H1 (cell line): ENCODE results near the gene TTLL1. TPM values are rescaled to one million over a fixed set of nuclear protein-coding genes. Genes with fewer than 3 reads are reported as not detected.

Experiments
- CTCF ChIA-PET: fragments of 300-600 bp; sonication (Branson Sonifier 250); formaldehyde crosslinking; loops from one replicate; lab custom pipeline; 2021; ENCODE audit not compliant: partially characterized antibody; lab: Charles Lee
- POLR2A ChIA-PET: fragments of 300-600 bp; sonication (Branson Sonifier 250); formaldehyde crosslinking; loops from one replicate; lab custom pipeline; 2021; ENCODE audit warnings: inconsistent platforms; ENCODE audit not compliant: partially characterized antibody; lab: Charles Lee
- DNase-seq, 2 experiments: peaks; one replicate each; pipeline versions ENCODE4 v3.0.0 to v3.0.0-alpha.2; 2010 to 2022; ENCODE audit warnings: low spot score in 2 of 2, low read depth in 1 of 2, mixed read lengths in 1 of 2
- FAIRE-seq: peaks from 2 replicates; lab custom pipeline; 2011; peaks lifted over from hg19 to GRCh38; lab: Jason Lieb, UNC
- H2AFZ ChIP-seq: 2 replicates; pipeline ENCODE4 v1.8.1; 2012; ENCODE audit warnings: low read length, inconsistent platforms
- H2AK5ac ChIP-seq: 2 replicates; pipeline ENCODE4 v1.6.1; 2013; ENCODE audit warnings: low read depth, low read length
- H2BK120ac ChIP-seq: replicated peaks from 2 replicates; pipeline ENCODE3; 2013; ENCODE audit warnings: low read depth, low read length, inconsistent platforms
- H2BK12ac ChIP-seq: 2 replicates; pipeline ENCODE4 v1.6.1; 2013; ENCODE audit warnings: low read depth, low read length
- H2BK15ac ChIP-seq: 2 replicates; pipeline ENCODE4 v1.6.1; 2013; ENCODE audit warnings: low read length
- H2BK20ac ChIP-seq: 2 replicates; pipeline ENCODE4 v1.6.1; 2013; ENCODE audit warnings: low read length
- H2BK5ac ChIP-seq: 2 replicates; pipeline ENCODE4 v1.6.1; 2013; ENCODE audit warnings: low read depth, low read length
- H3K14ac ChIP-seq: 2 replicates; pipeline ENCODE4 v1.6.1; 2013; ENCODE audit warnings: inconsistent platforms; ENCODE audit not compliant: insufficient read length
- H3K18ac ChIP-seq: 2 replicates; pipeline ENCODE4 v1.6.1; 2013; ENCODE audit warnings: low read length; ENCODE audit errors: extremely low read depth
- H3K23ac ChIP-seq: 2 replicates; pipeline ENCODE4 v1.6.1; 2013; ENCODE audit warnings: inconsistent platforms; ENCODE audit not compliant: insufficient read length
- H3K23me2 ChIP-seq: 2 replicates; pipeline ENCODE4 v1.6.1; 2013; ENCODE audit warnings: low read depth, low read length
- H3K27ac ChIP-seq: 2 replicates; pipeline ENCODE4 v1.6.1; 2011; ENCODE audit warnings: low read depth, low read length, inconsistent platforms
- H3K27me3 ChIP-seq, 4 experiments: replicated peaks in 1 of 4; 1 replicate in 1 of 4; 2 replicates in 3 of 4; pipeline versions ENCODE4 v1.6.1 to v1.8.1; 2011 to 2013; ENCODE audit warnings: low read length in 3 of 4, mild to moderate bottlenecking in 3 of 4, inconsistent platforms in 2 of 4, mixed read lengths in 2 of 4, moderate library complexity in 1 of 4; ENCODE audit not compliant: control insufficient read depth in 3 of 4, insufficient read depth in 3 of 4; ENCODE audit errors: extremely low read depth in 1 of 4
- H3K36me3 ChIP-seq, 4 experiments: 2 replicates each; pipeline versions ENCODE4 v1.6.1 to v1.8.1; 2011 to 2013; ENCODE audit warnings: mild to moderate bottlenecking in 4 of 4, low read length in 3 of 4, moderate library complexity in 2 of 4, control low read depth in 1 of 4, inconsistent platforms in 1 of 4; ENCODE audit not compliant: insufficient read depth in 4 of 4, control insufficient read depth in 2 of 4
- H3K4ac ChIP-seq: replicated peaks from 2 replicates; pipeline ENCODE3; 2013; ENCODE audit warnings: low read length, low read depth, mixed read lengths, inconsistent platforms; ENCODE audit not compliant: insufficient read length
- H3K4me1 ChIP-seq, 4 experiments: replicated peaks in 1 of 4; 1 replicate in 1 of 4; 2 replicates in 3 of 4; pipeline versions ENCODE4 v1.6.1 to v1.8.1; 2011 to 2013; ENCODE audit warnings: low read length in 3 of 4, inconsistent platforms in 2 of 4, mixed read lengths in 1 of 4; ENCODE audit not compliant: insufficient read depth in 4 of 4, control insufficient read depth in 3 of 4
- H3K4me2 ChIP-seq, 2 experiments: 2 replicates each; pipeline versions ENCODE4 v1.6.1 to v1.8.1; 2011 to 2013; ENCODE audit warnings: low read depth in 2 of 2, low read length in 2 of 2, control low read depth in 1 of 2, inconsistent platforms in 1 of 2, mild to moderate bottlenecking in 1 of 2; ENCODE audit not compliant: insufficient read depth in 1 of 2
- H3K4me3 ChIP-seq, 4 experiments: fragments of 200-600, 300-600 bp in 1 of 4; sonication (generic), shearing (Covaris generic), sonication (Bioruptor Twin) in 1 of 4; 2 replicates each; pipeline versions ENCODE4 v1.5.1 to v1.8.1; 2011 to 2016; ENCODE audit warnings: low read length in 4 of 4, low read depth in 3 of 4, control low read depth in 2 of 4, inconsistent platforms in 2 of 4, mild to moderate bottlenecking in 2 of 4, mixed read lengths in 1 of 4, moderate library complexity in 1 of 4; ENCODE audit not compliant: insufficient read depth in 2 of 4; ENCODE audit errors: extremely low read depth in 1 of 4
- H3K56ac ChIP-seq: replicated peaks from 2 replicates; pipeline ENCODE3; 2013; ENCODE audit warnings: low read depth, mild to moderate bottlenecking, mixed read lengths, low read length, inconsistent platforms; ENCODE audit not compliant: insufficient read length
- H3K79me1 ChIP-seq: 2 replicates; pipeline ENCODE4 v1.6.1; 2013; ENCODE audit warnings: low read depth, low read length, control low read depth
- H3K79me2 ChIP-seq, 2 experiments: 2 replicates each; pipeline versions ENCODE4 v1.6.1 to v1.8.1; 2012 to 2013; ENCODE audit warnings: low read length in 2 of 2, mild to moderate bottlenecking in 2 of 2, inconsistent platforms in 1 of 2; ENCODE audit not compliant: insufficient read depth in 2 of 2, control insufficient read depth in 1 of 2
- H3K9ac ChIP-seq, 4 experiments: replicated peaks in 1 of 4; 1 replicate in 1 of 4; 2 replicates in 3 of 4; pipeline versions ENCODE4 v1.6.1 to v1.8.1; 2011 to 2013; ENCODE audit warnings: low read depth in 3 of 4, low read length in 3 of 4, control low read depth in 2 of 4, mild to moderate bottlenecking in 2 of 4, moderate library complexity in 2 of 4, inconsistent platforms in 1 of 4; ENCODE audit errors: extremely low read depth in 1 of 4
- H3K9me3 ChIP-seq, 2 experiments: 2 replicates each; pipeline versions ENCODE4 v1.6.1 to v1.8.1; 2012 to 2013; ENCODE audit warnings: mild to moderate bottlenecking in 2 of 2, moderate library complexity in 2 of 2, control low read depth in 1 of 2, inconsistent platforms in 1 of 2, low read depth in 1 of 2, low read length in 1 of 2, mixed read lengths in 1 of 2; ENCODE audit not compliant: insufficient read depth in 2 of 2
- H4K20me1 ChIP-seq, 2 experiments: replicated peaks in 1 of 2; 2 replicates each; pipeline versions ENCODE3 to v1.8.1; 2011 to 2013; ENCODE audit warnings: inconsistent platforms in 2 of 2, low read length in 2 of 2, mild to moderate bottlenecking in 1 of 2; ENCODE audit not compliant: insufficient read depth in 2 of 2, control insufficient read depth in 1 of 2
- H4K5ac ChIP-seq: 2 replicates; pipeline ENCODE4 v1.6.1; 2013; ENCODE audit warnings: low read length, low read depth, mixed read lengths, inconsistent platforms; ENCODE audit not compliant: insufficient read length
- H4K8ac ChIP-seq: 2 replicates; pipeline ENCODE4 v1.8.0; 2013; ENCODE audit warnings: mild to moderate bottlenecking, moderate library complexity, low read length, inconsistent platforms; ENCODE audit not compliant: insufficient read depth; ENCODE audit errors: extremely low read depth
- H4K91ac ChIP-seq: replicated peaks from 2 replicates; pipeline ENCODE3; 2013; ENCODE audit warnings: low read length, mixed read lengths, inconsistent platforms; ENCODE audit not compliant: insufficient read length
- BCL11A ChIP-seq, 2 experiments: IDR thresholded peaks; one replicate each; pipeline ENCODE4 v1.6.1; 2011; ENCODE audit warnings: low read depth in 2 of 2, low read length in 2 of 2, mild to moderate bottlenecking in 2 of 2
- CBX5 ChIP-seq: fragments of 300-800, 300-1000 bp; sonication (generic); IDR thresholded peaks from 2 replicates; pipeline ENCODE4 v1.7.1; 2016; ENCODE audit warnings: antibody characterized with exemption, low read length, low read depth
- CHD1 ChIP-seq: IDR thresholded peaks from 2 replicates; pipeline ENCODE4 v1.6.1; 2012; ENCODE audit warnings: low read depth, low read length, improper control_type of control experiment
- CHD2 ChIP-seq: IDR thresholded peaks from 2 replicates; pipeline ENCODE4 v1.6.1; 2012; ENCODE audit warnings: low read length, improper control_type of control experiment
- HDAC2 ChIP-seq, 2 experiments: fragments of 300-600 bp in 1 of 2; sonication (generic) in 1 of 2; IDR thresholded peaks; 2 replicates each; pipeline ENCODE4 v1.6.1; 2011 to 2012; ENCODE audit warnings: low read depth in 2 of 2, low read length in 2 of 2, mild to moderate bottlenecking in 2 of 2, moderate library complexity in 2 of 2, borderline replicate concordance in 1 of 2, inconsistent platforms in 1 of 2
- NRF1 ChIP-seq: IDR thresholded peaks from 2 replicates; pipeline ENCODE4 v1.6.1; 2011; ENCODE audit warnings: mild to moderate bottlenecking, low read depth, low read length, improper control_type of control experiment
- SRF ChIP-seq: IDR thresholded peaks from 2 replicates; pipeline ENCODE4 v1.6.1; 2011; ENCODE audit warnings: mild to moderate bottlenecking, low read depth, low read length, moderate library complexity
- TAF1 ChIP-seq: IDR thresholded peaks from 2 replicates; pipeline ENCODE4 v1.6.1; 2011; ENCODE audit warnings: mild to moderate bottlenecking, low read depth, low read length
- TEAD4 ChIP-seq: IDR thresholded peaks from 2 replicates; pipeline ENCODE4 v1.6.1; 2012; ENCODE audit warnings: low read depth, low read length, inconsistent platforms, mixed read lengths
- USF2 ChIP-seq: IDR thresholded peaks from 2 replicates; pipeline ENCODE4 v1.6.1; 2011; ENCODE audit warnings: low read length, improper control_type of control experiment
- YY1 ChIP-seq: IDR thresholded peaks from 2 replicates; pipeline ENCODE4 v1.6.1; 2011; ENCODE audit warnings: low read depth, mild to moderate bottlenecking, low read length
- WGBS, 2 experiments: shearing (Covaris generic) in 1 of 2; methylation state at CpG; one replicate each; pipeline versions ENCODE4 v1.1.6 to v1.1.7; 2013 to 2015; ENCODE audit warnings: low lambda C conversion rate in 2 of 2, mixed read lengths in 2 of 2, inconsistent platforms in 1 of 2, low coverage in 1 of 2, missing lambda C conversion rate in 1 of 2; ENCODE audit not compliant: insufficient replicate concordance in 2 of 2, insufficient coverage in 1 of 2, insufficient read length in 1 of 2; ENCODE audit errors: extremely low coverage in 1 of 2, missing lambda C conversion rate in 1 of 2; 5-methylcytosine and 5-hydroxymethylcytosine counted together
- polyA plus RNA-seq, 7 experiments: library from polyadenylated mRNA; depleted of rRNA in 3 of 7; stranded (reverse) in 5 of 7; unstranded in 2 of 7; fragments of >200 nt in 5 of 7; fragments of 200-250 nt in 2 of 7; gene quantifications; 1 replicate in 5 of 7; 2 replicates in 1 of 7; 4 replicates in 1 of 7; pipeline versions ENCODE4 v1.2.1 to v1.2.3, GENCODE V29; 2011 to 2013; ENCODE audit warnings: missing spikeins in 2 of 7, mixed read lengths in 2 of 7
- total RNA-seq: library from RNA; stranded (reverse); fragmentation: NEBNext Ultra II Directional; extraction: Animal tissue kit (Norgen Biotek cat#: 25700); gene quantifications from 2 replicates; pipeline ENCODE4 v1.2.1, GENCODE V29; 2021

TTLL1 gene
- total and polyA plus RNA-seq, 2 of the 8 experiments (the other 6 are each of a cell fraction or from before 2014, with no cell fraction given): 5.0 to 13.8 TPM

GRCh38 chr22:43113526-43114251, 24.5 kb upstream of the TTLL1 start:
- H2AK5ac ChIP-seq: no peak overlapping the region
- H3K56ac ChIP-seq: no peak overlapping the region
- H2AFZ ChIP-seq: no peak overlapping the region
- no peak overlapping the region for H4K91ac ChIP-seq
- DNase-seq (no peak), FAIRE-seq (no peak)
- 72% methylated on average over 13 of the region's 13 CpGs; no CpG with 5 or more reads in 1 of the 2 experiments for WGBS, 2 experiments
- no peak overlapping the region for H3K23ac ChIP-seq
- no peak overlapping the region for H2BK12ac ChIP-seq
- peaks cover 0 to 10% (median 5%) of the 10 kb centered on the region in 4 experiments for H3K4me1 ChIP-seq
- H3K14ac ChIP-seq: no peak overlapping the region
- H4K8ac ChIP-seq: no peak overlapping the region
- ChIA-PET POLR2A (interaction anchor here (1.0 to 1.9 kb wide), 2 partner anchors 13 to 18 kb away, joined by 4 read pairs; no protein-coding TSS in a partner anchor), CTCF (interaction anchor here (0.6 to 3.2 kb wide), 8 partner anchors 13 to 118 kb away, joined by 3 to 10 read pairs (median 3); no protein-coding TSS in a partner anchor)
- H3K18ac ChIP-seq: no peak overlapping the region
- H2BK120ac ChIP-seq: no peak overlapping the region
- H2BK5ac ChIP-seq: no peak overlapping the region
- no peaks in the 10 kb centered on the region for H3K79me2 ChIP-seq
- no peak overlapping the region for H3K27ac ChIP-seq
- no peak overlapping the region for H2BK20ac ChIP-seq
- no peak overlapping the region for H2BK15ac ChIP-seq
- H4K20me1 ChIP-seq: peaks cover 3 to 4% of the 10 kb centered on the region in 2 experiments
- H3K23me2 ChIP-seq: peaks cover 13% of the 10 kb centered on the region; the same call in 1 of the 2 replicates
- H3K36me3 ChIP-seq: no peaks in the 10 kb centered on the region
- H3K4me3 ChIP-seq: no peak overlapping the region
- H3K4me2 ChIP-seq: no peak overlapping the region
- H3K27me3 ChIP-seq: peaks cover 10 to 44% (median 39%) of the 10 kb centered on the region in 4 experiments
- no peaks in the 10 kb centered on the region; the same call in 1 of the 2 replicates for H3K79me1 ChIP-seq
- TF ChIP-seq HDAC2 (IDR thresholded peaks at IDR 0.05; ENCODE audit: borderline replicate concordance in 1 of 2, low read depth in 2 of 2, low read length in 2 of 2) (no peak), CHD1 (no peak), SRF (no peak), BCL11A (IDR thresholded peaks at IDR 0.05; ENCODE audit: low read depth in 2 of 2, low read length in 2 of 2) (no peak), CHD2 (no peak), YY1 (no peak), TEAD4 (no peak), TAF1 (no peak), CBX5 (no peak), USF2 (no peak), NRF1 (no peak)
- no peak overlapping the region for H3K4ac ChIP-seq
- H4K5ac ChIP-seq: no peak overlapping the region
- no peak overlapping the region; a peak in 1 of 7 replicates for H3K9ac ChIP-seq
- H3K9me3 ChIP-seq: no peaks in the 10 kb centered on the region
